Activated naive CD8-positive, alpha-beta T cell (primary cell): ENCODE data around the gene SCNN1G.

Source experiments
- H3K27ac Mint-ChIP-seq: one replicate; pipeline ENCODE4 v1.8.0; 2021; ENCODE audit warnings: mixed read lengths
- H3K27me3 Mint-ChIP-seq: one replicate; pipeline ENCODE4 v1.8.0; 2021; ENCODE audit warnings: mixed read lengths
- H3K36me3 Mint-ChIP-seq: one replicate; pipeline ENCODE4 v1.8.0; 2021; ENCODE audit warnings: mixed read lengths
- H3K4me1 Mint-ChIP-seq: one replicate; pipeline ENCODE4 v1.8.0; 2021; ENCODE audit warnings: low read depth, mixed read lengths
- H3K4me3 Mint-ChIP-seq: one replicate; pipeline ENCODE4 v1.8.0; 2021; ENCODE audit warnings: mild to moderate bottlenecking, mixed read lengths
- H3K9me3 Mint-ChIP-seq: one replicate; pipeline ENCODE4 v1.8.0; 2021; ENCODE audit warnings: low read depth, mixed read lengths

The SCNN1G gene

GRCh38 chr16:23164736-23165135, 17.8 kb upstream of the SCNN1G start:
- H3K27me3 Mint-ChIP-seq = peaks cover 30% of the 10 kb centered on the region

GRCh38 chr16:23172583-23172982, 10.0 kb upstream of the SCNN1G start:
- no peaks in the 10 kb centered on the region for H3K4me1 Mint-ChIP-seq
- H3K27me3 Mint-ChIP-seq = peaks cover 34% of the 10 kb centered on the region
- H3K9me3 Mint-ChIP-seq = no peaks in the 10 kb centered on the region
- H3K4me3 Mint-ChIP-seq = no peak overlapping the region
- H3K36me3 Mint-ChIP-seq = no peaks in the 10 kb centered on the region
- H3K27ac Mint-ChIP-seq = no peak overlapping the region

More at GRCh38 chr16:23164736-23165135, 17.8 kb upstream of the SCNN1G start:
- Mint-ChIP-seq H3K4me3 (no peak overlapping the region), H3K9me3 (no peaks in the 10 kb centered on the region), H3K4me1 (no peaks in the 10 kb centered on the region), H3K36me3 (no peaks in the 10 kb centered on the region), H3K27ac (no peak overlapping the region)

DNA sequence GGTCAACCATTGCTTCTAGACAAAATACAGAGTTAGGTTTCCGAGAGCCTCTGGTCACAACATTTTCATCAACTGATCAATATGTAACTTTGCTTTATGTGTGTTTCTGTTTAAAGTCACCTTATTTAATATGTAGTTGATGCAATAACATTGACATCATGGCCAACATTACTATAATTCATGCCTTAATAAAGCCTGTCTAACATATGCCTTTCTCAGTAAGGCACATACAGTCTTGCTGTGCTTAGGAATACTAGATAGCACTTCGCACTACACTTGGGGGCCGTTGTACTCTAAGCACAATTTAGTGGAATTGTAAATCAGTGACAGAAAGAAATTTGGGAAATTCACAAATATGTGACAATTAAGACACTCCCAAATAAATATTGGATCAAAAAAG, 9.6 kb upstream of the SCNN1G start:
- H3K9me3 Mint-ChIP-seq = no peaks in the 10 kb centered on the region
- no peak overlapping the region for H3K27ac Mint-ChIP-seq
- no peaks in the 10 kb centered on the region for H3K4me1 Mint-ChIP-seq
- no peaks in the 10 kb centered on the region for H3K36me3 Mint-ChIP-seq
- peaks cover 35% of the 10 kb centered on the region for H3K27me3 Mint-ChIP-seq
- H3K4me3 Mint-ChIP-seq = no peak overlapping the region

DNA sequence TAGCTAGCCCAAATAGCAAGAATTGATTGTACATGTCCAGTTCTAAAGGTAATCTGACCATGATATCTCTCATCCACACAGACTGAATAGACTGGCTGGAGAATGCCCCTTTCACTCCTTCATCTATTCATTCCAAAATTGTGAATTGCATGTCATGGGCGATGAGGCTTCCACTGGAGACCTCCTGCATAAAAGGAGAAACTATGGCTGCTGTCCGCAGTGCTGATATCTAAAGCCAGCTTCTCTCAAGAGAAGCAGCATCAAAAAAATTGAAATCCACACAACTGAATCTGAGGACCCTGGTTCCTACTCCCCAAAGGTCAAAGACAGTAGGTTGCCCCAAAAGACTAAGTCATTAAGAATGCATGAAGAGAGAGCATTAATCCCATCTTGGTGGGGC, 7.9 kb upstream of the SCNN1G start:
- Mint-ChIP-seq H3K27me3 (peaks cover 45% of the 10 kb centered on the region), H3K36me3 (no peaks in the 10 kb centered on the region)

GRCh38 chr16:23175651-23176050, 6.9 kb upstream of the SCNN1G start:
- H3K4me1 Mint-ChIP-seq = no peaks in the 10 kb centered on the region
- no peak overlapping the region for H3K27ac Mint-ChIP-seq
- H3K36me3 Mint-ChIP-seq = no peaks in the 10 kb centered on the region
- no peak overlapping the region for H3K4me3 Mint-ChIP-seq
- H3K9me3 Mint-ChIP-seq = no peaks in the 10 kb centered on the region
- H3K27me3 Mint-ChIP-seq = peaks cover 44% of the 10 kb centered on the region

More for the DNA sequence above, 7.9 kb upstream of the SCNN1G start:
- Mint-ChIP-seq H3K27ac (no peak overlapping the region), H3K4me3 (no peak overlapping the region), H3K4me1 (no peaks in the 10 kb centered on the region), H3K9me3 (no peaks in the 10 kb centered on the region)

DNA sequence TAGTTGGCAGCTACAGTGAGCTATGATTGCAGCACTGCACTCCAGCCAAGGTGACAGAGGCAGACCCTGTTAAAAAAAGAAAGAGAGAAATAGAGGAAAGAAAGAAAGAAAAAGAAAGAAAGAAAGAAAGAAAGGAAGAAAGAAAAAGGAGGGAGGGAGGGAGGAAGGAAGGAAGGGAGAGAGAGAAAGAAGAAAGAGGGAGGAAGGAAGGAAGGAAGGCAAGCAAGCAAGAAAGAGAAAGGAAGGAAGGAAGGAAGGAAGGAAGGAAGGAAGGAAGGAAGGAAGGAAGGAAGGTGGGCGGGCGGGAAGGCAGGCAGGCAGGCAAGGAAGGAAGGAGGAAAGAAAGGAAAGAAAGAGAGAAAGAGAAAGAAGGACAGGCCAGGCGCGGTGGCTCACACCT, 1.0 kb upstream of the SCNN1G start:
- H3K4me3 Mint-ChIP-seq = no peak overlapping the region
- no peaks in the 10 kb centered on the region for H3K36me3 Mint-ChIP-seq
- H3K27ac Mint-ChIP-seq = no peak overlapping the region
- H3K27me3 Mint-ChIP-seq = peaks cover 41% of the 10 kb centered on the region
- H3K9me3 Mint-ChIP-seq = no peaks in the 10 kb centered on the region
- peaks cover 13% of the 10 kb centered on the region for H3K4me1 Mint-ChIP-seq

DNA sequence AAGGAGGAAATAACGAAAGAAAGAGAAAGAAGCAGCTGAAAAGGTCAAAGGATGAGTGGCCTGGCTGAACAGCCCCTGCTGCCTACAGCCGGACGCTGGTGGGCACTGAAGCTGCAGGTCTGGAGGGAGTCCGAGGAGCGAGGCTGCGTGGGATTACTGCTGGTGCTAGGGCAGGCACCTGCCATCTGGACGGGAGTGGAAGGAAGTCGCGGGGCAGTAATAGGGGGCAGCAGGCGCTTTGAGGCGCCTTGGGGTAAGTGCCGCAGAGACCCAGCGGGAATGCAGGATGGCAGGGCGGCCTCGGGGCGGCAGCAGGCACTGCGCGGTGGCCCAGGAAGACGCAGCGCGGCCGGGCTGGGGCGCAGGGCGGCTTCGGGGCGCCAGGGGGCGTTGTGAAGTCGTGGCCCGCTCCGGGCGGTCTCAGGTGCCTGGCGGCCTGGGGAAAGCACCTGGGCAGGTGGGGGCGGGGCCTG, 303 bp upstream of the SCNN1G start:
- no peaks in the 10 kb centered on the region for H3K9me3 Mint-ChIP-seq
- H3K36me3 Mint-ChIP-seq = no peaks in the 10 kb centered on the region
- peaks cover 42% of the 10 kb centered on the region for H3K27me3 Mint-ChIP-seq
- H3K4me3 Mint-ChIP-seq = peak overlapping the region; percentile 57
- no peak overlapping the region for H3K27ac Mint-ChIP-seq
- peaks cover 13% of the 10 kb centered on the region for H3K4me1 Mint-ChIP-seq

DNA sequence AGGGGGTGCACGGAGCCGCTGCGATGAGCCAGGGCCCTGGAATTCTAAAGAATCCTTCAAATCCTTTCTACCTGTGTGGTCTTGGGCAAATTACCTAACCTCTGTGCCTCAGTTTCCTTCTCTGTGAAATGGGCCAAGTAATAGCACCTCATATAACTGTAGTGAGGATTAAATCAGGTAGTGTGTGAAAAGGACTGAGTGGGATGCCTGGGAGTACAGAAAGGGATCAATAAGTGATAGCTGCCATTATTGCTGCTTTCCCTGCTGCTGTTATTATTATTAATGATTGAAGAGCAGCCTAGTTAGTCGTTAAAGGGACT, 958 bp downstream of the SCNN1G start:
- peak overlapping the region; percentile 17 for H3K4me3 Mint-ChIP-seq
- no peaks in the 10 kb centered on the region for H3K36me3 Mint-ChIP-seq
- H3K27me3 Mint-ChIP-seq = peaks cover 39% of the 10 kb centered on the region
- H3K4me1 Mint-ChIP-seq = peaks cover 13% of the 10 kb centered on the region
- H3K27ac Mint-ChIP-seq = no peak overlapping the region
- no peaks in the 10 kb centered on the region for H3K9me3 Mint-ChIP-seq

DNA sequence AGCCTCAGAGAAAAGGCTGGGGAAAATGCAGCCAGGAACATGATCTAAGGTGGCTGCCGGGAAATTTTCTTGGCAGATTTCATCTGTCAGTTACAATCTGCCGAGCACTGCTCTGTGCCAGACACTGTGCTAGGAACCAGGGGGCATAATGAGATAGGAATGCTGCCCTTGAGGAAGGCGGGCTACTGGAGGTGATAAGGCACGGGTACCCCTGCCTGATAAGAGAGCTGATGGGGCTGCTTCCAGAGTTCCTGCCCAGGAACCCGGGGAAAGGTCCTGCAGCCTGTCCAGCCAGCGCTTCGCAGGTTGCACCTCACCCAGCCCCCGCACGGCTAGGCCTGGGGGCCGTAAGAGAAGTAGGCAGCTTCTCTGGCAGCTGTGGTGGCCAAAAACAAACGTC, 3.1 kb downstream of the SCNN1G start:
- no peaks in the 10 kb centered on the region for H3K36me3 Mint-ChIP-seq
- H3K4me1 Mint-ChIP-seq = peaks cover 13% of the 10 kb centered on the region
- H3K27me3 Mint-ChIP-seq = peaks cover 29% of the 10 kb centered on the region
- H3K27ac Mint-ChIP-seq = no peak overlapping the region
- H3K4me3 Mint-ChIP-seq = no peak overlapping the region
- no peaks in the 10 kb centered on the region for H3K9me3 Mint-ChIP-seq

DNA sequence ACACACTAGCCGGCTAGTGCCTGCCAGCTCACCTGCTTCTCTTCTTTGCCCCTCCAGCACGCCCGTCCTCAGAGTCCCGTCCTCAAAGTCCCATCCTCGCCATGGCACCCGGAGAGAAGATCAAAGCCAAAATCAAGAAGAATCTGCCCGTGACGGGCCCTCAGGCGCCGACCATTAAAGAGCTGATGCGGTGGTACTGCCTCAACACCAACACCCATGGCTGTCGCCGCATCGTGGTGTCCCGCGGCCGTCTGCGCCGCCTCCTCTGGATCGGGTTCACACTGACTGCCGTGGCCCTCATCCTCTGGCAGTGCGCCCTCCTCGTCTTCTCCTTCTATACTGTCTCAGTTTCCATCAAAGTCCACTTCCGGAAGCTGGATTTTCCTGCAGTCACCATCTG, 3.6 kb downstream of the SCNN1G start:
- peaks cover 28% of the 10 kb centered on the region for H3K27me3 Mint-ChIP-seq
- no peak overlapping the region for H3K4me3 Mint-ChIP-seq
- no peak overlapping the region for H3K27ac Mint-ChIP-seq
- no peaks in the 10 kb centered on the region for H3K9me3 Mint-ChIP-seq
- H3K4me1 Mint-ChIP-seq = peaks cover 12% of the 10 kb centered on the region
- H3K36me3 Mint-ChIP-seq = no peaks in the 10 kb centered on the region

GRCh38 chr16:23187341-23187740, 4.8 kb downstream of the SCNN1G start:
- Mint-ChIP-seq H3K27ac (no peak overlapping the region), H3K4me1 (peaks cover 3% of the 10 kb centered on the region), H3K36me3 (no peaks in the 10 kb centered on the region), H3K4me3 (no peak overlapping the region), H3K27me3 (peaks cover 23% of the 10 kb centered on the region), H3K9me3 (no peaks in the 10 kb centered on the region)

- Mint-ChIP-seq H3K36me3 (no peaks in the 10 kb centered on the region), H3K27ac (no peak overlapping the region), H3K9me3 (no peaks in the 10 kb centered on the region), H3K4me1 (no peaks in the 10 kb centered on the region), H3K27me3 (peaks cover 19% of the 10 kb centered on the region), H3K4me3 (no peak overlapping the region)
Measured at GRCh38 chr16:23188911-23189310, 6.4 kb downstream of the SCNN1G start.

DNA sequence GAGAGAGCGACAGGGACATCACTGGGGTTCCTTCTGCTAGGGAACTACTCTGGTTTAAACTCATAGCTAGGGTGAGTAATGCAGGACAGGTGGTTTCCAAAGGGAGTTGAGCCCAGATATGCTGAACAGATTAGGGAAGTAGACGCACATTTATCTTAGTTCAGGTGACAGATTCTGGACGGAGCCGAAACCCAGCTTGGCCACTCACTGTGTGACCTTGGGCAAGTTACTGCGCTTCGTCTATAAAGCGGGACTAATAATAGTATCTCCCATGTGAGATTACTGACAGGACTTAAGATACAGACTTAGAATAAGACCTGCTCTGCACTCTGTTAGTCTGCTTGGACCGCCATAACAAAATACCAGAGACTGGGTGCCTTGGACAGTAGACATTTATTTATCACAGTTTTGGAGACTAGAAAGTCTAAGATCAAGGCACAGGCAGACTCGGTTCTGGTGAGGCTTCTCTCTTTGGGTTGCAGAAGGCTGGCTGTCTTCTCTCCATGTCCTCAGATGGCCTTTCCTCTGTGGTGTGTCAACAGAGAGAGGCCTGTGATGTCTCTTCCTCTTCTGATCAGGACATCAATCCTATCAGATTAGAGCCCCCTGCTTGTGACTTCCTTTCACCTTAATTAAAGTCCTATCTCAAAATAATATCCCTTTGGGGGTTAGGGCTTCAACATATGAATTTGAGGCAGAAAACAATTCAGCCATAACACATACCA, 12.1 kb downstream of the SCNN1G start:
- H3K36me3 Mint-ChIP-seq = no peaks in the 10 kb centered on the region
- no peak overlapping the region for H3K4me3 Mint-ChIP-seq
- no peak overlapping the region for H3K27ac Mint-ChIP-seq
- no peaks in the 10 kb centered on the region for H3K9me3 Mint-ChIP-seq
- H3K4me1 Mint-ChIP-seq = no peaks in the 10 kb centered on the region
- peaks cover 5% of the 10 kb centered on the region for H3K27me3 Mint-ChIP-seq

DNA sequence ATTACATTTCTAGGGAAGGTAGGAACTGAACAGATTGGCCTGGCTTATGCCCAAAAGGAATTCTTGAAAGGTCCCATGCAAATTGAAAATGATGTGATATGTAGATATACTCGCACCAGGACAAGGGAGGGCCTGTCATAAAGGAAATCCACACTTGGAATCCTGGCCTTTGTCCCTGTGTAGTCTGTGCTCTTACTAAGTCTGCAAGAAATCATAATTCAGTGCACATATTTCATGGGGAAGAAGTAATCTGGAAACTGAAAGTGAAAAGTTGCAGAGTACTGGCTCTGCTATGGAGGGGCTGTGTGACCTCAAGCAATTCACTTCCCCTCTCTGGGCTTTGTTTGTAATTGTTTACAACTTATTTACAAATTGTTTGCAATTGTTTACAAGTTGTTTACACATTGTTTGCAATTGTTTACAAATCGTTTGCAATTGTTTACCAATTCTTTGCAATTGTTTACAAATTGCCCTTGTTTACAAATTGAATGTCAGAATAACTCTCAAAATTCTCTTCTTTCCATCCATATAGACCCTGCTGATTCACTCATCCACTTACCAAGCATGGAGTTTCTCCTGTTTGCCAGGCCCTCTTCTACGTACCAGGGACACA, 12.9 kb downstream of the SCNN1G start:
- H3K4me3 Mint-ChIP-seq = no peak overlapping the region
- no peak overlapping the region for H3K27ac Mint-ChIP-seq
- peaks cover 6% of the 10 kb centered on the region for H3K27me3 Mint-ChIP-seq
- no peaks in the 10 kb centered on the region for H3K9me3 Mint-ChIP-seq
- H3K4me1 Mint-ChIP-seq = no peaks in the 10 kb centered on the region
- H3K36me3 Mint-ChIP-seq = no peaks in the 10 kb centered on the region

GRCh38 chr16:23196539-23196938, 14.0 kb downstream of the SCNN1G start:
- Mint-ChIP-seq H3K27me3 (peaks cover 13% of the 10 kb centered on the region), H3K27ac (no peak overlapping the region), H3K4me3 (no peak overlapping the region), H3K4me1 (no peaks in the 10 kb centered on the region), H3K36me3 (no peaks in the 10 kb centered on the region), H3K9me3 (no peaks in the 10 kb centered on the region)

- H3K36me3 Mint-ChIP-seq = no peaks in the 10 kb centered on the region
- peaks cover 21% of the 10 kb centered on the region for H3K27me3 Mint-ChIP-seq
- no peaks in the 10 kb centered on the region for H3K9me3 Mint-ChIP-seq
- H3K27ac Mint-ChIP-seq = no peak overlapping the region
- H3K4me1 Mint-ChIP-seq = no peaks in the 10 kb centered on the region
- no peak overlapping the region for H3K4me3 Mint-ChIP-seq
Measured at GRCh38 chr16:23202166-23202565, 19.6 kb downstream of the SCNN1G start.
